Measurements from ENCODE around the gene EPN3.

DNA sequence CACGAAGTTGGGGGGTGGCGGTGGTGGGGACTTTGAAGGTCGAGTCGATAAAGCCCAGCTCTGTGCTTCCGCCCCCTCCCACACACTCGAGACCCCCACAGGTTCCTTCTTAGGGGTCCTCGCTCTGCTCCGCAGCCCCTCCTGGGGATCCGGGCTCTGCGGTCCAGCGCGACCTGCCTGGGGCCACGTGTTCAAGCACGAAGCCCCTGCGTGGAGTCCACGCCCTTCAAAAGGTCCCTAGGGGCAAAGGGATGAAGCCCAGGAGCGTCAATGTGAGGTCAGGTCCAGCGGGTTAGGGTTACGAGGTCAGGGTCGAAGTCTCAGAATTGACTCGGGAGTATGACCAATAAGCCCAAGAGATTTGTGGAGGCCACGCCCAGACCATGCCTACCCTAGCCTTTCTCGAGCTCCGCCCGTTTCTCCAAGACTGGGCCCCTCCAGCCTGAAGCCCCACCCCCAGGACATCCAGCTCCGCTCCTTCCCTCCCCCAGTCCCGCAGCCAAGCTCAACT, 27.2 kb downstream of the EPN3 start:
- TF ChIP-seq CTCF (conservative IDR thresholded peaks at IDR 0.05; ENCODE audit: low read depth, low read length) (no peak), EZH2 (IDR thresholded peaks at IDR 0.05; ENCODE audit: borderline replicate concordance, low read depth, low read length, poor library complexity, severe bottlenecking) (no peak)

All from A673 (cell line).